COLO829 (cell line): ENCODE data around the gene SPDYE16.
"Not testable (repeated sequence)": the region's sequence is repeated elsewhere in the genome, so short reads cannot be mapped to it uniquely, and the experiment has no call there.

Experiments used
- DNase-seq: peaks from one replicate; pipeline ENCODE4 v3.0.0; 2012; ENCODE audit warnings: low spot score

Gene SPDYE16

GRCh38 chr7:76504351-76505167 lies 38.5 kb downstream of the SPDYE16 start:
- not testable (repeated sequence) for DNase-seq

- not testable (repeated sequence) for DNase-seq
Observed at GRCh38 chr7:76503244-76503643, 39.9 kb downstream of the SPDYE16 start.

GRCh38 chr7:76502836-76503235 lies 40.3 kb downstream of the SPDYE16 start:
- not testable (repeated sequence) for DNase-seq

- not testable (repeated sequence) for DNase-seq
Observed at GRCh38 chr7:76502224-76502623, 40.9 kb downstream of the SPDYE16 start.

GRCh38 chr7:76499924-76500241 lies 43.2 kb downstream of the SPDYE16 start:
- not testable (repeated sequence) for DNase-seq

- not testable (repeated sequence) for DNase-seq
Observed at GRCh38 chr7:76499201-76499923, 43.7 kb downstream of the SPDYE16 start.

- not testable (repeated sequence) for DNase-seq
Observed at GRCh38 chr7:76498583-76499200, 44.4 kb downstream of the SPDYE16 start.

GRCh38 chr7:76497918-76498582 lies 45.0 kb downstream of the SPDYE16 start:
- DNase-seq: not testable (repeated sequence)

- not testable (repeated sequence) for DNase-seq
Observed at GRCh38 chr7:76495717-76496116, 47.4 kb downstream of the SPDYE16 start.

GRCh38 chr7:76492139-76492538 lies 51.0 kb downstream of the SPDYE16 start:
- not testable (repeated sequence) for DNase-seq

GRCh38 chr7:76487969-76488368 lies 55.1 kb downstream of the SPDYE16 start:
- DNase-seq: not testable (repeated sequence)

- not testable (repeated sequence) for DNase-seq
Observed at GRCh38 chr7:76486618-76487017, 56.5 kb downstream of the SPDYE16 start.

- not testable (repeated sequence) for DNase-seq
Observed at GRCh38 chr7:76485822-76486610, 57.1 kb downstream of the SPDYE16 start.

GRCh38 chr7:76484456-76484855 lies 58.6 kb downstream of the SPDYE16 start:
- DNase-seq: not testable (repeated sequence)

GRCh38 chr7:76483081-76483480 lies 60.0 kb downstream of the SPDYE16 start:
- DNase-seq: not testable (repeated sequence)

GRCh38 chr7:76482660-76483059 lies 60.4 kb downstream of the SPDYE16 start:
- DNase-seq: not testable (repeated sequence)
